Stomach (tissue), 4 donors: Measurements from ENCODE around the gene TAOK1.

Experiments used
- EP300 ChIP-seq: sonication (generic); formaldehyde crosslinking; IDR thresholded peaks from one replicate; pipeline ENCODE4 v1.6.1; 2017; ENCODE audit warnings: antibody characterized with exemption
- POLR2A ChIP-seq, 4 donors: fragments of 450-650 bp; IDR thresholded peaks; one replicate each; pipeline ENCODE4 v1.6.1; 2016; ENCODE audit warnings: antibody characterized with exemption in 4 of 4, control low read depth in 2 of 4, mild to moderate bottlenecking in 1 of 4, moderate library complexity in 1 of 4
- POLR2AphosphoS5 ChIP-seq, 3 donors: sonication (generic); formaldehyde crosslinking; IDR thresholded peaks; one replicate each; pipeline ENCODE4 v1.6.1; 2016; ENCODE audit warnings: antibody characterized with exemption in 3 of 3
- TF ChIP-seq, protein P1 (sequence below), 7 experiments: fragments of 450-650 bp in 4 of 7; fragments of 200-600 bp in 3 of 7; sonication (generic) in 3 of 7; IDR thresholded peaks; one replicate each; pipeline ENCODE4 v1.5.1; 2016 to 2019; ENCODE audit warnings: antibody characterized with exemption in 7 of 7, control low read depth in 2 of 7, mild to moderate bottlenecking in 1 of 7

DNA sequence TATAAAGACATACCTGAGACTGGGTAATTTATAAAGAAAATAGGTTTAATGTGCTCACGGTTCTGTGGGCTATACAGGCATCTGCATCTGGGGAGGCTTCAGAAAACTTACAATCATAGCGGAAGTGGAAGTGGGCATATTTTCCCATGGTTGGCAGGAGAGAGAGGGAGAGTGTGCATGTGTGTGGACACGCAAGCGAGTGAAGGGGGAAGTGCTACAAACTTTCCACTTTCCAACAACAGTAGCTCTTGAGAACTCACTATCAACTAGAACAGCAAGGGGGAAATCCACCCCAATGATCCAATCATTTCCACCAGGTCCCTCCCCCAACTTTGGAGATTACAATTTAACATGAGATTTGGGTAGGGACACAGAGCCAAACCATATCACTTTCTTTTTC is 11.1 kb downstream of the TAOK1 start:
- TF ChIP-seq POLR2AphosphoS5 (IDR thresholded peaks at IDR 0.05) (no peak), POLR2A (IDR thresholded peaks at IDR 0.05) (no peak), EP300 (no peak)
- TF ChIP-seq, protein P1, sequence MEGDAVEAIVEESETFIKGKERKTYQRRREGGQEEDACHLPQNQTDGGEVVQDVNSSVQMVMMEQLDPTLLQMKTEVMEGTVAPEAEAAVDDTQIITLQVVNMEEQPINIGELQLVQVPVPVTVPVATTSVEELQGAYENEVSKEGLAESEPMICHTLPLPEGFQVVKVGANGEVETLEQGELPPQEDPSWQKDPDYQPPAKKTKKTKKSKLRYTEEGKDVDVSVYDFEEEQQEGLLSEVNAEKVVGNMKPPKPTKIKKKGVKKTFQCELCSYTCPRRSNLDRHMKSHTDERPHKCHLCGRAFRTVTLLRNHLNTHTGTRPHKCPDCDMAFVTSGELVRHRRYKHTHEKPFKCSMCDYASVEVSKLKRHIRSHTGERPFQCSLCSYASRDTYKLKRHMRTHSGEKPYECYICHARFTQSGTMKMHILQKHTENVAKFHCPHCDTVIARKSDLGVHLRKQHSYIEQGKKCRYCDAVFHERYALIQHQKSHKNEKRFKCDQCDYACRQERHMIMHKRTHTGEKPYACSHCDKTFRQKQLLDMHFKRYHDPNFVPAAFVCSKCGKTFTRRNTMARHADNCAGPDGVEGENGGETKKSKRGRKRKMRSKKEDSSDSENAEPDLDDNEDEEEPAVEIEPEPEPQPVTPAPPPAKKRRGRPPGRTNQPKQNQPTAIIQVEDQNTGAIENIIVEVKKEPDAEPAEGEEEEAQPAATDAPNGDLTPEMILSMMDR (IDR thresholded peaks at IDR 0.05), result no peak
